ENCODE results near the gene MARS1.

- TF ChIP-seq, protein P1, sequence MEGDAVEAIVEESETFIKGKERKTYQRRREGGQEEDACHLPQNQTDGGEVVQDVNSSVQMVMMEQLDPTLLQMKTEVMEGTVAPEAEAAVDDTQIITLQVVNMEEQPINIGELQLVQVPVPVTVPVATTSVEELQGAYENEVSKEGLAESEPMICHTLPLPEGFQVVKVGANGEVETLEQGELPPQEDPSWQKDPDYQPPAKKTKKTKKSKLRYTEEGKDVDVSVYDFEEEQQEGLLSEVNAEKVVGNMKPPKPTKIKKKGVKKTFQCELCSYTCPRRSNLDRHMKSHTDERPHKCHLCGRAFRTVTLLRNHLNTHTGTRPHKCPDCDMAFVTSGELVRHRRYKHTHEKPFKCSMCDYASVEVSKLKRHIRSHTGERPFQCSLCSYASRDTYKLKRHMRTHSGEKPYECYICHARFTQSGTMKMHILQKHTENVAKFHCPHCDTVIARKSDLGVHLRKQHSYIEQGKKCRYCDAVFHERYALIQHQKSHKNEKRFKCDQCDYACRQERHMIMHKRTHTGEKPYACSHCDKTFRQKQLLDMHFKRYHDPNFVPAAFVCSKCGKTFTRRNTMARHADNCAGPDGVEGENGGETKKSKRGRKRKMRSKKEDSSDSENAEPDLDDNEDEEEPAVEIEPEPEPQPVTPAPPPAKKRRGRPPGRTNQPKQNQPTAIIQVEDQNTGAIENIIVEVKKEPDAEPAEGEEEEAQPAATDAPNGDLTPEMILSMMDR (IDR thresholded peaks at IDR 0.05) = no peak
- no peak for TF ChIP-seq POLR2A (IDR thresholded peaks at IDR 0.05)
Measured at GRCh38 chr12:57563358-57563757, 75.5 kb downstream of the MARS1 start.
